ENCODE measurements around the gene DOK4.

DOK4 gene

DNA sequence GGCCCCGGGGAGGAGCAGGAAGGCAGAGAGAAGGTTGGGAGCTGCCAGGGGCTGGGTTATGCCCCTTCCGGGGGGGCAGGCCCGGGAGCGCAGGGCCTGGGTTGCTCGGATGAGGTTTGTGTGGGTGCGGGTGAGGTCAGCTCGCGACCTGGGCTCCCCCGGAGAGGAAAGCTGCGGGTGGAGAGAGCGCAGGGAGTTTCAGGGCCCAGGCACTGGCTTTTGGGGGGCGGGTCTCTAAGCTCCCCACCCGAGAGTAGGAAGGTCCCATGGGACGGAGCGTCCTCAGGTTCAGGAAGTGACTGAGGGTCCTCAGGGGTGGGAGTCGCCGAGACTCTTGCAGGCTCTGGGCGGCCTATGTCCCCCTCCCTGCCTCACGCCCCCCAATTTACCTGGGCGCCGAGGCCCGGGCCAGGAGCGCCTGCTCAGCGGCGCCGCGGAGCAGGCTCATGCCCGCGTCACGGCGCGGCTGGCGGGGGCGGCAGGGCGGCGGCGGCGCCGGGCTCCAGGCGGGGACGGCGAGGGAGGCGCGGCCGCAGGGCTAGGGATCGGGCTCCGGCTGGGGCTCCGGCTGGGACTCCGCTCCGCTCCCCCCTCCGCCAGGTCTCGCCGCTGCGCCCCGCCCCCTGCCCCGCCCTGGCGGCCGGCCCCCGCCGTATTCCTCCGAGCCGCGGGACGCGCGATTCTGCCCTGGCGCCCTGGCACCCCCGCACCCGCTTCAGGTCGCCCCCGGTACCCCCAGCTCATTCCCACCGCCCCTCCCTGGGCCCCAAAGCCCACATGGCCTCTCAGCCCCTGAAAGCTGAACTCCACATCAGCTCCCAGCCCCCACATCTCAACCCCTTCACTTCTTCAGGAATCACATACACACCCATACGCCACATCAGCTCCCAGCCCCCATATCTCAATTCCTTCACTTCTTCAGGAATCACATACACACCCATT, at the start of gene DOK4:
DOK4 (minus strand) TSS at position 578 of the 942 bp plus-strand sequence. CDS start 6,986 bp downstream, outside the sequence.
- DNase-seq (ENCODE audit: low read depth): peak; percentile 83

DNA sequence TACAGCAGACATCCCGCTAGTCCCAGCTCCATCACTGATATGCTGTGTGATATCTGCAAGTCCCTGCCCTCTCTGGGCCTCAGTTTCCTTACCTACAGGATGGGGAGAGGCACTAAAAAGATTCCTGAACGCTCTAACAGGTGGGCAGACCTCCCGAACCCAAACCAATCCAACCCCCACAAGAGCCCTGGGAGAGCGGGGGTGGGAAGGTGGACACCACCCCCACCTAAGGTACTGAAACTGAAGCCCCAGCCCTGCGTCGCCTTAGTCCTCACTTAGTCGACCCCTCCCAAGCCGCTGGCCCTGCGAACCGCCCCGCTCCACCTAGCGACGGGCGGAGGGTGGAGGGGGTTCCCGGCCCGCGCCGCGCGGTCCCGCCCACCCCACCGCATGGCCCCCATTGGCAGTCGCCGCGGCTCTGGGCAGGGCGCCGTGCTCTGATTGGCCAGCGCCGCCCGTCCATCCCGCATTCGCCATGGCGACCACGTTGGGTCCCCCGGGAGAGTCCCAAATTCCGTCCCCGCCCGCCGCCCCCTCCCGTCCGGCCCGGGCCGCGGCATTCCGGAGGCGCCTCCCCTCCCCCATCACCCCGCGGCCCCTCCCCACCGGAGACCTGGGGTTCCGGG, 49.5 kb upstream of the DOK4 start:
- DNase-seq (ENCODE audit: low read depth): peak; percentile 93

DNA sequence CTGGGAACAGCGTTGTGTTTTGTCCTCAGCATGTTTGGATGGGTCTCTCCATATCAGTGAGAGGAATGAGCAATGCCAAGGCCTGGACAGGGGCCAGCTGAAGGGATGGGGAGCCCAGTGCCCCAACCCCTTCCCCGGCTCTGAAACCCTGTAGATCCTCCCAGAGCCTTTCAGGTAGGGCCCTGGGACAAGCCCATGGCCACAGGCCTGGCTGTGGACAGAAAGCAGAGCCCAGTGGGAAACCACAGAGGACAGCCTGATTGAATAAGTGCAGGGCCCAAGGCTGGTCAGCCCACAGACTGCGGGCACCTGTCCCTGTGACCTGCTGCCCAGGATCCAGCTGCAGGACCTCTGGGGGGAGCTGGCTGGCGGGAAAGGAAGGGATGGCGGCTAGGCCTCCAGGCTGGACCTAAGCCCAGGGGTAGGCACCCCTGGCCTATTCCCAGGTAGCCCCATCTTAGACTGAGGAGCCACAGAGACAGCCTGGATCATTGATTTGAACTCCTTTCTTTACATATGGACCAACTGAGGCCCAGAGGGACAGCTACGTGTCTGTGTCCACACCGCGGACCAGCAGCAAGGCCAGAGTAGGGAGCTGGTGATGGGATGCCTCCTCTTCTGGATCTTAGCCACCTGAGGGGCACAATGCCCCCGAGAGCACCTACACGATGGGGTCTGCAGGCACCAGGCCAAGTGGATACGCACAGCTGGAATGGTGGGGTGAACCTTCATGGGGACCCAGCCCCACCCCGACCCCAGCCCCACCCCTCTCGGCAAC, 48.8 kb upstream of the DOK4 start:
- DNase-seq (ENCODE audit: low read depth): no peak

DNA sequence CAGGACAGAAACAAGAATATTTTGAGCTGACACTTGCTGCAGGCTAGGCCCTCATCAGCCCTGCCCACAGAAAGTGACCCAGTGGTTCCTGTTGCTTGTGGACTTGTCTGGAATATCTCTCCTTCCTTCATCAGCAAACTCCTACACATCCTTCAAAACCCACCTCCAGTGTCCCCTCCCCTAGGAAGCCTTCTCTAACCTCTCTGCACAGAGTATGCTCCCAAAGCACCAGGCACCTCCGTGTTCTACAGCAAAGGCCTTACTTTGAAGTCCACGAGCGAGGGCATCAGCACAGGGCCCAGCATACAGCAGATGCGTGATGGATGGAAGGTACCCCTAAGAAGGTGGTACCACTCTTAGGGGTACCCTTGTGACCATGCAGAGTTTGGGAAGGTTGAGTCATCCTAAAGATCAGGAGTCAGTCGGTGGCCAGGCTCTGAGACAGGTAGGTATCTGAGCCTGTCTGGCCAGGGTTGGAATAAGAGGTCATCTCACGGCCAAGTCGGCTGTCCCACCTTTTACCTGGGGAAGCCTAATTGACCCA, 48.1 kb upstream of the DOK4 start:
- no peak for DNase-seq (ENCODE audit: low read depth)

DNA sequence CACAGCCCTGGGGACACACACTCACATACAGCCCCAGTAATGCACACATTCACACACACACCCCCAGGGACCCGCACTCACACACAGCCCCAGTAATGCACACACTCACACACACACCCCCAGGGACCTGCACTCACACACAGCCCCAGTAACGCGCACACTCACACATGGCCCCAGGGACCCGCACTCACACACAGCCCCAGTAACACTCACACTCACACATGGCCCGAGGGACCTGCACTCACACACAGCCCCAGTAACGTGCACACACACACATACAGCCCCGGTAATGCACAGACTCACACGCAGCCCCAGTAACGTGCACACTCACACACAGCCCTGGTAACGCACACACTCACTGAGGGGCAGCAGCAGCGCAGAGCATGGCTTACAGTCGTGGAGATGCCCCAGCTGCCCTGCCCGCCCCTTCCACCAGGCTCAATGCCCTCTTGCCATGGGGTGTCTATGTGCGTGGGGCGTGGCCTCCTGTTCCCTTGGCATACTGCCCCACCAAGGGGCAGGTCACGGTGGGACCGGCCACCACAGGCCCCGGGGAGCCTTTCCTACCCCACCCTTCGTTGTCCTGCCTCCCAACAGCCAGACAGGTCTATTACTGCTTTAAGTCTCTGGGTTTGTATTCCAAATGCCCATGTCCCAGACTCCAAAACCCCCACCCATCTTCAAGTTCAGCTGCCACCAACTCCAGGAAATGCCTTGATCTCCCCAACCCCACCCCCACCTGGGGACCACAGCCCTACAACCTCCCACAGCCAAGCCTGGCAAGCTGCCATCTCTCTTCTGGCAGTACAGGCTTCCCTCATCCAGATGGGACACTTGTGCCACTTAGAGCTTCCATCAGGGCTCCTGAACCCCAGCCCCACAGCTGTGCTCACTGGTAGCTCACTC, 47.4 kb upstream of the DOK4 start:
- DNase-seq (ENCODE audit: low read depth): no peak

DNA sequence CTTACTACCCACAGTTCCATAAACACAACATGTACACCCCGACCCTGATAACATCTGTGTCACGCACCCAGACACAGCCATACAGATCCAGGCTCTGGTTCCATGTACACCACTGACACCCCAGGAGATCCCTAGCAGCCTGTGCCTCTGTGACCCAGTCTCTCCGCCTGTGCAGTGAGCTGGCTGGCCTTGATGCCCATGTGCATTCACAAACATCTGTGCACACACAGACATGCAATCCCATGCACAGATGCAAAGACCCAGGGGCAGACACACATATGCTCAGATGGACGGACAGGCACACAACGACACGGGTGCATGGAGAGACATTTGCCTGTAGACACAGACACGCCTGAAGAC, 46.0 kb upstream of the DOK4 start:
- DNase-seq (ENCODE audit: low read depth): no peak

DNA sequence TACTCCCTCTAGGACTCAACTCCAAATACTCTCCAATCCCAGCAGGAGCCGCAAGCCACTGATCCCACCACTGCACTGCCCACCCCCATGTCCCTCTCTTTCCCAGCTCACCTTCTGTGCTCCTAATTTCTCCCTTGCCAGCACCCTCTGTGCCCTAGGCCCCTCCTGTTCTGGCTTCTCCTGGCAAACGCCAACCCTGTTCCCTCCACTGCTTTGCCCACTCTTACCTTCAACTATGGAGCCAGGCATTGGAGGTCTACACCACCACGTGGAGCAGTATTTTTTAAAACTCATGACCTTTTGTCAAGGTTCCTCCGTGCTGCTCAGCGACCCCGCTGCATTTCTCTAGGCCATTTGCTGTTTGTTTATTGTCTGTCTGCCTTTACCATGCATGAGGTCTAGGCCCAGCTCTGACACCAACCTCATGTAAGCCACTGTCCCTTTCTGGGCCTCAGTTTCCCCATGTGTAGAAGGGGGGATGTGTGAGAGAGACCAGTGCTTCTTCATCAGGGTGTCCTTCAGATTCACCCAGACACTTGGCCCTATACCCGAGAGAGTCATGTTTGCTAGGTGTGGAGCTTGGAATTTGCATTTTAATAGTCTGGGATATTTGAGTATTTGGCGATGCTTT, 45.5 kb upstream of the DOK4 start:
- no peak for DNase-seq (ENCODE audit: low read depth)

DNA sequence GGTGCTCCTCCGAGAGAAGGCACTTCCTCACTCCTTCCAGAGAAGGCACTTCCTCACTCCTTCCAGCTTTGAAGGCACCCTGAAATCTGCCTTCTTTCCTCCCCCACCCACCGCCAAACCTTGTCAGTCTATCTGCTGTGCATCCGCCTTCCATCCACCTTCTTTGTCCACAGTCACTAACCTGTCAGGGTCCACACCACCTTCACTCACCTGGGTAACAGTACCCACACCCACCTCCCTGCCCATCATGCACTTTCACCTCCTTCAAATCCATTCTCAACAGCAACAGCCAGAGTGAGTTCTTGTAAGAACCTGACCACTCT, 44.9 kb upstream of the DOK4 start:
- no peak for DNase-seq (ENCODE audit: low read depth)

DNA sequence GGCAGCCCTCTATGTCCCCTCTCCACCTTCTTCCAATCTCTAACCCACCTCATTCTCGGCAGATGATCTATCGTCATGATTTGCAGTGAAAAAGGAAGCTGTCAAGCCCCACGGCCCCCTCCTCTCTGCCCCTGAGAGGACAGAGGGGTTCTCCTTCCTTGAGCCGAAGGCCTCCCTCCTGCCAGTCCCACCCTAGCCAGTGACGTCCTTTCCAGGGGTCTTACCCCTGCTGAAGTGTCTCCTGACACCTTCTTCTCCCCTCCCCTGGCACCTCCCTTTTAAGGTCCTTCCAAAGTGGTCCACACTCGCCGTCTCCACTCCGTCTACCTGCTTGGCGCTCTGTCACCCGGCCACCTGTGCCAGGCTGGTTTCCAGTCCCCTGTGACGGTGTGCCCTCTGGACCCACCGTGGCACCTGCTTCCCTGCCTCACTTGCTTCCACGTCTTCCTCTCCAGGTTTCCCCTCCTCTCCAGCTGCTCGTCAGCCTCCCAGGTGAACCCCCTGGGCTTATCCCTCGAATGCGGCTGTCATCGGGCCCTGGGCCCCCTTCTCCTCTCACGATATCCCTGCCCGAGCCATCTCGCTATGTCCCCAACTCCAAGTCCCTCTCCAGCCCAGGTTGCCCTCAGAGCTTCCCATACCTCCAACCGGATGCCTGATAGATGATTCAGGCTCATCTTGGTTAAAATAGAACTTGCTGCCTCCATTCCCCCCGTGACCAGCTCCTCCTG, 44.4 kb upstream of the DOK4 start:
- DNase-seq (ENCODE audit: low read depth): no peak

DNA sequence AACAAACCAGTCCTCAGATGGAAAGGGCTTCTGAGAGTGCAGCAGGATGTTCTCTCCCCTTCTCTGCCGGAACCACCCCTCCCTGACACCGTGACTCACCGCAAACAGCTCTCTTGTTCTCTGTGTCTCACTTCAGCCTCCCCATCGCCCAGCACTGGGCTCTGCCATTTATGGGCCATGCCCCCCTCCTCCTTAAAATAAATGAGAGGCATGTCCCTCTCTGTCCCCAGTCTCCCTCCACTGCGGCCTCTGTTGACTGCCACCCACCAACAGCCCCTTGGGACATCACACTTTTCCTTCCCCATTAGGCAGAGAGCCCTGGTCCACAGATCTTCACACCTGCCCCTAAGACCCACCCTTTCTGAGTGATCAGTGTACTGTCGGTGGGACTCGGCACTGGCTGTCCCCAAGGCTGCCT, 43.8 kb upstream of the DOK4 start:
- DNase-seq (ENCODE audit: low read depth): peak; percentile 55

DNA sequence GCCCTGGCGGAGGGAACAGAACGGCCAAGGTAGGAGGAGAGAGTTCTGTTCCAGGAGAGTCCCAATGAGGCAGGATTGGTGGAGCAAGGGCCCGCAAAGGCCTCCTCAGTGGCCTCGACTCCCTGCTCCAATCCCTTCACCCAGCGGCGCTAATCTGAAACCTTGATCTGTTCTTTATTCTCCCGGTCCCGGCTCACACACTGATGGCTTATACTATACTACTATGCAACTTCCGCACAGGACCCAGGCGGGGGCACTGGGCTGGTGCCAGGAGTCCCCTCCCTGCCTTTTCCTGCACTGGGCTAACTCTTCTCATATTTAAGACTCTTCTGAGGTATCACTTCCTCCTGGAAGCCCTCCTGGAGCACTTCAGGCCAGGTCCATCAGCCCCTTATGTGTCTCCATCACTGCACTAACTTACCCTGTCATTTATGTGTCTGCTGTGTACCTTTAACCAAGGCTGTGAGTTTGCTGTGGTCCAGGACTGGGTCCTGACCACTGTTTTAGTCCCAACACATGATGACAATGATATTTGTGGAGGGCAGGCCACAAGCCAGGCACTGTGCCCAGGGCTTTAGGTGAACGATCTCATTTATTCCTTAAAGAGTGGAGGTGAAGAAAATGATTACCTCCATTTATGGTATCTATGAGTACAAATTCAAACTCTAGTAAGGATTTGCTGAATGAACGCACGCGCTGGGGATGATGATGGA, 43.3 kb upstream of the DOK4 start:
- no peak for DNase-seq (ENCODE audit: low read depth)

DNA sequence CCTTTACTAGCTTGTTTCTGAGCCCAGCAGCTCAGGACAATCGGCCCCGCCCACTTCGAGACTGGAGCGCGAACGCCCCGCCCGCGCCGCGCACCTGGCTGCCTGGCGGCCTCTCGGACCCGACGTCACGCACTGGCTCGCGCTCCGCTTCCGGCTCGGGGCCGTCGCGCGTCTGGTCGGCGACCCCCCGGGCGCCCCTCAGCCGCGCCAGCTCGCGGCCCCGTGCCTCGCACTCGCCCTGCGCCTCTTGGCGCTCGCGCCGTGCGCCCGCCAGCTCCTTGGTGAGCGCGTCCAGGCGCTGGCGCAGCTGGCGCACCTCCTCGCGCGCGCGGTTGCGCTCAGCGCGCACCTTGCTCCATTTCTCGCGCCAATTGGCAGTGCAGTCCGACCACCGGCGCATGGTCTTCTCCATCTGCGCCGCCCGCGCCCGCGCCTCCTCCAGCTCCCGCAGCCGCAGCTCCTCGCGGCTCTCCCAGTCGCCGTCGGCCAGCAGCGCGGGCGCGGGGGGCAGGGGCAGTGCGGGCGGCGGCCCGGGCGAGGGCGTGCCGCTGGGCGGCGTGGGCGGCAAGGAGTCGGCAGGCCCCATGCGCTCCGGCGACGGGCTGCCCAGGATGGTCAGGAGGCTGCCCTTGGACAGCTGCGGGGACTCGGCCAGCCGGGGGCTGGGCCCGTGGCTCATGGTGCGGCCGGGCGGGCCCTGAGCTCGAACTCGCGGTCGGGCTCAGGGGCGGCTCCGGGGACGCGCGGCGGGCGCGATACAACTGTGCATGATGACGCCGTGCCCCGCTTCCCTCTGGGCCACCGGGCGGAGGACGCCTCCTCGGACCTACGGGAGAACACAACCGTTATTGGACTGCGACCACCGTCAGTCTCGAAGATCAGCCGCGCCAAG, 42.5 kb upstream of the DOK4 start:
- DNase-seq (ENCODE audit: low read depth): no peak

DNA sequence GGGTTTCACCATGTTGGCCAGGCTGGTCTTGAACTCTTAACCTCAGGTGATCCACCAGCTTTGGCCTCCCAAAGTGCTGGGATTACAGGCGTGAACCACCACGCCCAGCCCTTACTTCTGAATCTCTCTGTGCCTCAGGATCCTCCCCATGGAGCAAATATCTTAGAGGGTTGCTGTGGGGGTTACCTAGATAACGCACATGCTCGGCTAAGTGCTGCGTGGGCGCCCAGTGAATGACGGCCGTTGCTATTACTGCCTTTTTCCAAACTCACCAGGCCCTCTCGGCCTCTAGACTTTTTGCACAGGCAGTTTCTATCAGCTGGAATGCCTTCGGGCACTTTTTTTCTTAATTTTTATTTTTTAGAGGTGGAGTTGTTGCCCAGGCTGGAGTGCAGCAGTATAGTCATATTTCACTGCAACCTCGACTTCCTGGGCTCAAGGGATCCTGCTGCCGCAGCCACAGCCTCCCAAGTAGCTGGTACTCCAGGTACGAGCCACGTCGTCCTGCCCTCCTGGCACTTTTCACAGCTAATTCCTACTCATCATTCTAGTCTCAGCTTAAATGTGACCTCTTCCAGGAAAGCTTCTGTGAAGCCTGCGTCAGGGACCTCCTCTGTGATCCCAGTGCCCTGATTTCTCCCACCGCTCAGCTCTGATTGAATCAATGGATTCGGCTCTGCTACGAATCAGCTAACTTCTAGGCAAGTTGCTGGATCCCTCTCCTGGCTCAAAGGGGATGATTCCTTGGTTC, 41.5 kb upstream of the DOK4 start:
- DNase-seq (ENCODE audit: low read depth): no peak

DNA sequence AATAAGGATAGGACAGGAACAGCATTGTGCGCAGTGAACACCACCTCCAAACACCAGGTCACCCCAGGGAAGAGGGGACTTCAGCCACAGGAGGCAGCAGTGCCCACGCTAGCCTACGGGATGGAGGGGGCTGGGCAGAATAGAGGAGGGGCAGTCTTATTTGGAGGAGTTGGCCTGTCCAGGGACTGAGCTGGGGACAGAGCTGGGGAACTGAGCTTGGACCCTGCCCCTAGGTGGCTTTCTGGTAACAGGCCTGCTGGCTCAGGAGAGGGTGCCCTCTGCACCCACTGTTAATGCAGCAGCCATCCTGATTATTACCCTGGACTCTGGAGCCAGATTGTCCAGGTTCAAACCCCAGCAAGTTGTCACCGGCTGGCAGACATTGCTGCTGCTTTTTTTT, 40.7 kb upstream of the DOK4 start:
- DNase-seq (ENCODE audit: low read depth): no peak

DNA sequence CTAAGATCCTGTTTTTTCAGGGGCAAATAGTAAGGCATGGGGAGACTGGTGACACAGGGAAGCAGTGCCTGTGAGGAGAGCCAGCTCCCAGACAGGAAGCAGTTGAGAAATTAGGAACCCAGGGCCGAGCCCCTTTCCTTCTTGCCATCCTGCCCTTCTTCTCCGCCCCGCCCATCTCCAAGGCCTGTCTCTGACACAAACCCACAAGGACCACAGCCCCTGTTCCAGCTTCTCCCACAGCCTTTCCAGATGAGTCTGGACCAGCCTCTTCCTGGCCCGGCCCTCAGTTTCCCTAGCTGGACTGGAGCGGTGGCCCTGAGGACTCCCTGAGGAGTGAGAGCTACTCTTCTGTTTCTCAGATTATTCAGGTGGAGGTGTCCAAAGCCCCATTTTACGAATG, 40.2 kb upstream of the DOK4 start:
- no peak for DNase-seq (ENCODE audit: low read depth)

DNA sequence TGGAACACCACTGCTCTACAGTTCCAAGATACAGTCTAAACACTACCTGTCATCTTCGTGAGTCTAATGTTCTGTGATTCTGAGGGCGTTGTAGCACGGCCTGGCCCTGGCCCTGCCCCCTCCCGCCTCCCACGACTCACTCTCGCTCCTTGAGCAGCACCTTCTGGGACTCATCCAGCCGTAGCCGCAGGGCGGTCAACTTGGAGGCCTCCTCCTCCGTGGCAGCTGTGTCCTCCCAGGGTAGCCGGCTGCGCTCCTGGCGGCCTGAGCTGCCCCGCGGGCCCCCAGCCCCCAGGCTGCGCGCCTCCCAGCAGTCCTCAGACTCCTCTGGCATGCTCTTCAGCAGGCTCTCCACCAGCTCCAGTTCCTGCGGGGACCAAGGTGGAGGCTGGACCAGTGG, 39.5 kb upstream of the DOK4 start:
- no peak for DNase-seq (ENCODE audit: low read depth)

DNA sequence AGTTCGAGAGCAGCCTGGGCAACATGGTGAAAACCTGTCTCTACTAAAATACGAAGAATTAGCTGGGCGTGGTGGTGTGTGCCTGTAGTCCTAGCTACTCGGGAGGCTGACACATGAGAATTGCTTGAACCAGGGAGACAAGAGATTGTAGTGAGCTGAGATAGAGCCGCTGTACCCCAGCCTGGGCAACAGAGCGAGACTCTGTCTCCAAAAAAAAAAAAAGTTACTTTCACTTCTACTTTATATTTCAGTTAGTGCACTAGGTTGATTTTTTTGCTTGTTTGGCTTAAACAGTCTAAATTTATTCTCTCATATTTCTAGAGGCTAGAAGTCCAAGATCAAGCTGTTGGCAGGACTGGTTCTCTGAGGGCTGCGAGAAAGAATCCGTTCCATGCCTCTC, 36.7 kb upstream of the DOK4 start:
- no peak for DNase-seq (ENCODE audit: low read depth)

DNA sequence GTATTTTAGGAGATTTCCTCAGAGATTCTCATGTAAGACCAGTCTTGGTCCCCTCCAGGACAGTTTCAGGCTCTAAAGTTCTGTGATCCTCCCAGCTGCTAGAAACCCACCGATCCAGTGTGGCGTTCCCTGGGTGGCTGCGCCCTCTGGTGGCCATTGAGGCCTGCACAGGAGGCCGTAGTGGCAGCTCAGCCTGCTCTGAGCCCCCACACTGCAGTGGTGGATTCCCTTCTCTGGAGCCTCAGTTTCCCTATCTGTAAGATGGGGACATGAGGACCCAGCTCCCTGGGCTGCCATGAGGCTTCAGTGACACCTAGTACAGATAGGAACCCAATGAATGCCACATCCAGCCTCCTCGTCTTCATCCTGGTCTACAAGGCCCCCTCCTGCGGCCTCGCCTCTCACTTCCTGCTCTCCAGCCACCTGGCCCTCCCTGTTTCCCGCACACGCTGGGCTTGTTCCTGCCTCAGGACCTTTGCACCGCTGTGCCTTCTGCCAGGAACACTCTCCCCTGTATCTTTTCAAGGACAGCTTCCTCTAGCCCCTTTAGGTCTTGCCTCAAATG, 33.6 kb upstream of the DOK4 start:
- DNase-seq (ENCODE audit: low read depth): peak; percentile 72

All from activated T-cell treated with anti-CD3 and anti-CD28 coated beads for 48 hours (primary cell).